GM12878 (cell line): ENCODE data around the gene SYK.

Experiments
- GABPA ChIP-seq: IDR thresholded peaks from 2 replicates; pipeline ENCODE4 v1.6.1; 2014; ENCODE audit warnings: antibody characterized with exemption, low read depth, mild to moderate bottlenecking, inconsistent platforms
- MEF2A ChIP-seq: IDR thresholded peaks from 2 replicates; pipeline ENCODE4 v1.6.1; 2011; ENCODE audit warnings: low read depth, mild to moderate bottlenecking, low read length, moderate library complexity; ENCODE audit not compliant: insufficient read depth
- MYC ChIP-seq: IDR thresholded peaks from 2 replicates; pipeline ENCODE4 v1.6.1; 2011; ENCODE audit warnings: mild to moderate bottlenecking, low read length, moderate library complexity, inconsistent platforms; ENCODE audit not compliant: insufficient read depth, insufficient replicate concordance, insufficient read length, severe bottlenecking
- POLR2AphosphoS5 ChIP-seq: IDR thresholded peaks from 2 replicates; pipeline ENCODE4 v1.6.1; 2011; ENCODE audit warnings: mild to moderate bottlenecking, low read length, inconsistent platforms

- no peak for TF ChIP-seq MEF2A
- no peak for TF ChIP-seq MYC
- TF ChIP-seq GABPA = no peak
- TF ChIP-seq POLR2AphosphoS5 = no peak
These were observed 2.3 kb upstream of the SYK start for GRCh38 chr9:90799271-90799852.
